ENCODE data around the gene SENP7. TPM values are rescaled to one million over a fixed set of nuclear protein-coding genes. Genes with fewer than 3 reads are reported as not detected.
A peak's percentile ranks its signal among the peaks of the same experiment; 100 is the strongest.
"Not testable (repeated sequence)": the region's sequence is repeated elsewhere in the genome, so short reads cannot be mapped to it uniquely, and the experiment has no call there.

The SENP7 gene
- total RNA-seq, 1 donor from 2014 or later = 12.2 TPM

- no peak for ATAC-seq
Observed at GRCh38 chr3:101379658-101380376, 133.2 kb downstream of the SENP7 start.

GRCh38 chr3:101377796-101378195, 135.2 kb downstream of the SENP7 start:
- no peak for DNase-seq
- ATAC-seq = peak; percentile 47
- intact Hi-C loops (cut with micrococcal nuclease) = no loop called here

More at GRCh38 chr3:101379658-101380376, 133.2 kb downstream of the SENP7 start:
- intact Hi-C loops (cut with micrococcal nuclease) = no loop called here
- DNase-seq = no peak

- intact Hi-C loops (cut with micrococcal nuclease) = no loop called here
- no peak for DNase-seq
- ATAC-seq = no peak
Observed at GRCh38 chr3:101377209-101377608, 135.8 kb downstream of the SENP7 start.

GRCh38 chr3:101375586-101375985, 137.4 kb downstream of the SENP7 start:
- no peak for ATAC-seq
- intact Hi-C loops (cut with micrococcal nuclease) = no loop called here
- DNase-seq = no peak

- intact Hi-C loops (cut with micrococcal nuclease) = no loop called here
- DNase-seq (no peak), ATAC-seq (no peak)
Observed at GRCh38 chr3:101362406-101362805, 150.6 kb downstream of the SENP7 start.

- intact Hi-C loops (cut with micrococcal nuclease) = no loop called here
- DNase-seq = no peak
- ATAC-seq = no peak
Observed at GRCh38 chr3:101351829-101352228, 161.2 kb downstream of the SENP7 start.

GRCh38 chr3:101340591-101340990, 172.4 kb downstream of the SENP7 start:
- intact Hi-C loops (cut with micrococcal nuclease) = no loop called here
- DNase-seq (no peak), ATAC-seq (no peak)

- ATAC-seq (no peak), DNase-seq (no peak)
- intact Hi-C loops (cut with micrococcal nuclease) = no loop called here
Observed at GRCh38 chr3:101333883-101334282, 179.1 kb downstream of the SENP7 start.

GRCh38 chr3:101329016-101329673, 183.9 kb downstream of the SENP7 start:
- peak; percentile 80 for ATAC-seq

GRCh38 chr3:101325393-101326134, 187.4 kb downstream of the SENP7 start:
- ATAC-seq (no peak), DNase-seq (no peak)
- intact Hi-C loops (cut with micrococcal nuclease) = no loop called here

More at GRCh38 chr3:101329016-101329673, 183.9 kb downstream of the SENP7 start:
- no peak for DNase-seq
- intact Hi-C loops (cut with micrococcal nuclease) = no loop called here

GRCh38 chr3:101320475-101320874, 192.5 kb downstream of the SENP7 start, which contains the start of gene IMPG2:
IMPG2 (minus strand) TSS chr3:101320575; CDS start chr3:101320372, 203 bp downstream.
- intact Hi-C loops (cut with micrococcal nuclease) = no loop called here
- ATAC-seq (no peak), DNase-seq (no peak)

GRCh38 chr3:101319531-101319930, 193.5 kb downstream of the SENP7 start:
- intact Hi-C loops (cut with micrococcal nuclease) = no loop called here
- ATAC-seq (no peak), DNase-seq (no peak)

GRCh38 chr3:101312545-101312944, 200.5 kb downstream of the SENP7 start:
- ATAC-seq (no peak), DNase-seq (no peak)
- intact Hi-C loops (cut with micrococcal nuclease) = no loop called here

GRCh38 chr3:101311676-101312075, 201.3 kb downstream of the SENP7 start:
- DNase-seq (no peak), ATAC-seq (peak; percentile 32)
- intact Hi-C loops (cut with micrococcal nuclease) = no loop called here

GRCh38 chr3:101310978-101311375, 202.0 kb downstream of the SENP7 start:
- DNase-seq (no peak), ATAC-seq (no peak)
- intact Hi-C loops (cut with micrococcal nuclease) = no loop called here

GRCh38 chr3:101308147-101308772, 204.8 kb downstream of the SENP7 start:
- ATAC-seq; intact Hi-C loops (cut with micrococcal nuclease); DNase-seq: not testable (repeated sequence)

- DNase-seq (no peak), ATAC-seq (no peak)
- intact Hi-C loops (cut with micrococcal nuclease) = no loop called here
Observed at GRCh38 chr3:101303836-101304235, 209.2 kb downstream of the SENP7 start.

GRCh38 chr3:101303089-101303731, 209.8 kb downstream of the SENP7 start:
- ATAC-seq (no peak), DNase-seq (no peak)
- intact Hi-C loops (cut with micrococcal nuclease) = no loop called here

GRCh38 chr3:101300073-101300472, 212.9 kb downstream of the SENP7 start:
- ATAC-seq (no peak), DNase-seq (no peak)
- intact Hi-C loops (cut with micrococcal nuclease) = no loop called here

All from left ventricle myocardium superior (tissue), 1 donor.